Measurements from ENCODE around the gene VDR. TPM values are rescaled to one million over a fixed set of nuclear protein-coding genes. Genes with fewer than 3 reads are reported as not detected.

Gene VDR
- total and polyA plus RNA-seq, 8 donors: 1.1 to 32.1 (median 2.2) TPM

DNA sequence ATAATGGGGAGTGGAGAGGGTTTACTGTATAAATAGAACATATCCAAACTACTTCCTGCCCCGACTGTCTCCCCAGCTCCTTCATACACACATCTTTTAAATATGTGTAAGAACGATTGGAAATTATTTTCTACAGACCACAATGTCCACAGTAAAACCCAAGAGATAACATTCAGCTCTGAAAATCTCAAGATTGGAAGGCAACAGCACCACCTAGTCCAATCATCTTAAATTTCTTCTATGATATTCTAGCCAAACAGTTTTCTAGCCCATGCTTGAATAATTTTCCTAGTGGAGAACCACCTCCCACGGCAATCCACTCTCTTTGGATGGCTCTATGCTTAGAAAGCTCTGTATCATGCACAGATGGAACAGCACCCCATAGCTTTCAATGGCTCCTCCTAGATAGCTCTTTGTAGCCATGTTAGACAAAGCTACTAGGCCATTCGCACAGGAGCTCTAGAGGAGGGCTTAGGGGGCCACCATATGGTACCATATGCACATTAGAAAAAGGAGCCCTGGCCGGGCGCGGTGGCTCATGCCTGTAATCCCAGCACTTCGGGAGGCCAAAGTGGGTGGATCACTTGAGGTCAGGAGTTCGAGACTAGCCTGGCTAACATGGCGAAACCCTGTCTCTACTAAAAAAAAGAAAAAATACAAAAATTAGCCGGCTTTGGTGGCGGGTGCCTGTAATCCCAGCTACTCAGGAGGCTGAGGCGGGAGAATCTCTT is 18.1 kb downstream of the VDR start:
- DNase-seq: no peak
- Histone ChIP-seq H3K27ac (no peak overlapping the region), H3K9me3 (no peaks in the 10 kb centered on the region), H3K36me3 (no peaks in the 10 kb centered on the region), H3K4me1 (peaks cover 18 to 70% of the 10 kb centered on the region in 2 donors), H3K27me3 (no peaks in the 10 kb centered on the region), H3K4me3 (no peak overlapping the region)
- ATAC-seq: no peak
- intact Hi-C loops (cut with DNase I): no loop called here
- TF ChIP-seq, protein P1, sequence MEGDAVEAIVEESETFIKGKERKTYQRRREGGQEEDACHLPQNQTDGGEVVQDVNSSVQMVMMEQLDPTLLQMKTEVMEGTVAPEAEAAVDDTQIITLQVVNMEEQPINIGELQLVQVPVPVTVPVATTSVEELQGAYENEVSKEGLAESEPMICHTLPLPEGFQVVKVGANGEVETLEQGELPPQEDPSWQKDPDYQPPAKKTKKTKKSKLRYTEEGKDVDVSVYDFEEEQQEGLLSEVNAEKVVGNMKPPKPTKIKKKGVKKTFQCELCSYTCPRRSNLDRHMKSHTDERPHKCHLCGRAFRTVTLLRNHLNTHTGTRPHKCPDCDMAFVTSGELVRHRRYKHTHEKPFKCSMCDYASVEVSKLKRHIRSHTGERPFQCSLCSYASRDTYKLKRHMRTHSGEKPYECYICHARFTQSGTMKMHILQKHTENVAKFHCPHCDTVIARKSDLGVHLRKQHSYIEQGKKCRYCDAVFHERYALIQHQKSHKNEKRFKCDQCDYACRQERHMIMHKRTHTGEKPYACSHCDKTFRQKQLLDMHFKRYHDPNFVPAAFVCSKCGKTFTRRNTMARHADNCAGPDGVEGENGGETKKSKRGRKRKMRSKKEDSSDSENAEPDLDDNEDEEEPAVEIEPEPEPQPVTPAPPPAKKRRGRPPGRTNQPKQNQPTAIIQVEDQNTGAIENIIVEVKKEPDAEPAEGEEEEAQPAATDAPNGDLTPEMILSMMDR (IDR thresholded peaks at IDR 0.05): no peak

DNA sequence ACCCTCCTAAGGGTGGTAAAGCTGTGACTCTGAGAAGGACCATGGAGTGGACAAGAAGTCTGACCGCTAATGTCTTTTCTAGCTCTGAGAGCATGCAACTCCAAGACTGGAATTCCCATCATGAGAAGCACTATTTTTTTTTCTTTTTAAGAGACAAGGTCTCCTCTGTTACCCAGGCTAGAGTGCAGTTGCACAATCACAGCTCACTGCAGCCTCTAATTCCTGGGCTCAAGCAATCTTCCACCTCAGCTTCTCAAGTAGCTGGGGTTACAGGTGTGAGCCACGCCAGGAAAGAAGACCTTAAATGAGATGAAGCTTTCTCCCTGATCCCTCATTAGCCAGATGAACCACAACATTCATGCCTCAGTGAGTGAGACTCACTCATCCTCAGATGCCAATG is 19.2 kb downstream of the VDR start:
- Histone ChIP-seq H3K4me1 (peaks cover 18 to 68% of the 10 kb centered on the region in 2 donors), H3K36me3 (no peaks in the 10 kb centered on the region), H3K27me3 (no peaks in the 10 kb centered on the region), H3K27ac (no peak overlapping the region), H3K4me3 (no peak overlapping the region), H3K9me3 (no peaks in the 10 kb centered on the region)
- DNase-seq: no peak
- ATAC-seq: peak; percentile 18
- intact Hi-C loops (cut with DNase I): no loop called here
- TF ChIP-seq, protein P1 (IDR thresholded peaks at IDR 0.05): no peak

DNA sequence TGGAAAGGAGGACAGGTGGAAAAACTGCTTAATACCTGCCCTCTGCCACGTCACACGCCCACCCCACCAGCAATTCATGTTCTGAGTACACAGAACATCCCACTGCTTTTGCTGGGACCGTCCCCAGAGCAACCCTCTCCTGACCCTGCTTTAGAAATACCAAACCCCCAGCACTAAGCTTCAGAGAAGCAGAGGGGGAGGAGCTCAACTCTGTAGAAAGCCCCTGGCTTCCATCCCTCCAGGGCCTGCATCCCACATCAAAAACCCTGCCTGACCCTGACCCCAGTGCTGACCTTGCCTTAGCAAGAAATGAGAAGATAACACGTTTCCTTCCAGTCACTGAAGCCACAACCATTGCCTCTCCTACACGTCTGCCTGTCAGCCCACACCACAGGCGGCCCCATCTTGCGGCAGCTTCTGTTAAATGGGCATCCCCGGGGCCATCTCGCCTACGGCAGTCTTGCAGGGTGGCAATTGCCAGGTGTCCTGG is 19.7 kb downstream of the VDR start:
- Histone ChIP-seq H3K4me1 (peaks cover 18 to 67% of the 10 kb centered on the region in 2 donors), H3K9me3 (no peaks in the 10 kb centered on the region), H3K4me3 (no peak overlapping the region), H3K27ac (no peak overlapping the region), H3K27me3 (no peaks in the 10 kb centered on the region), H3K36me3 (no peaks in the 10 kb centered on the region)
- ATAC-seq (no peak), DNase-seq (no peak)
- intact Hi-C loops (cut with DNase I): no loop called here
- TF ChIP-seq, protein P1 (IDR thresholded peaks at IDR 0.05): no peak

DNA sequence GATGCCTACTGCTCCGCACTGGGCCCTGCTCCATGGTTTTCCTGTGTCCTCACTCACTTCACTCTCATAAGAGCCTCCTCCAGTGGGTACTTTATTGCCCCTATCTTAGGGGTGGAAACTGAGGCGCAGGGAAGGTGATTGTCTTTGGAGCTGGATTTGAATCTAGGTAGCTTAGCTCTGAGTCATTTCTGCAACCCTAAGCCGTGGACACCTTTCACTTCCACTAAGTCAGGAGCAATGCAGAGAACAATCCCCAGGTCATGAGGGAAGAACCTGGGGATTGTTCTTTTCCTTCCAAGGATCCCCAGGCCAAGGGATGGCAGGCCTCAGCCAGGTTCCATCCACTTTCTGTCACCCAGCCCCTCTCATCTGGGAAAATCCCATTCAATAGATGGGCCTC is 20.3 kb downstream of the VDR start:
- TF ChIP-seq, protein P1 (IDR thresholded peaks at IDR 0.05): no peak
- no peak overlapping the region for H3K4me3 ChIP-seq
- H3K4me1 ChIP-seq: peaks cover 18 to 61% of the 10 kb centered on the region in 2 donors
- no peak for ATAC-seq
- no peaks in the 10 kb centered on the region for H3K36me3 ChIP-seq
- H3K27ac ChIP-seq: no peak overlapping the region
- intact Hi-C loops (cut with DNase I): no loop called here
- H3K27me3 ChIP-seq: no peaks in the 10 kb centered on the region
- DNase-seq: no peak
- H3K9me3 ChIP-seq: no peaks in the 10 kb centered on the region

DNA sequence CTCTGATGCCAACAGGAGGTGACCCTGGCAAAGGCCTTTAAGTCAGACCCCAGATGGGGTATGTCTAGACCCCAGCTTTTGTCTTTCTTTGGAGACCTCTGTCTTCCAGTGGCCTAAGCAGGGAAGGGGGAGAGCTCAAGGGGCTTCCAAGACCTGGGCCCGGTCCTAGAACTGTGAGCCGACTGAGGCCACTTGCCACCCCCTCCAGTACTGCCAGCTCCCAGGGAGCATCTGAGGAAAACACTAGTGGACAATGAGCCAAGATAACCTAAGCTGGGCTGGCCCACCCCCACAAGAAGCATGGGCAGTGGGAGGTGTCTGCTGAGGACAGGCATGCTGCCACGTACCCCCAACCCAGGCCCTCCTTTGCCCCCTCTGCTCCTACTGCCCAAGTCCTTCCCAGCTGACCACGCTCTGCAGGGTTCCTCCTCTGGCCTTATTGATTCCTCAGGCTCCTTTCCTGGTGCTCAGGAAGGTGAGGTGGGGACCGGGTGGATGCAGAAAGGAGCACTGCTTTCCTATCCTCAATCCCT is 21.1 kb downstream of the VDR start:
- Histone ChIP-seq H3K4me3 (no peak overlapping the region), H3K36me3 (peaks cover 0 to 7% of the 10 kb centered on the region in 2 donors), H3K4me1 (peaks cover 18 to 54% of the 10 kb centered on the region in 2 donors), H3K27me3 (no peaks in the 10 kb centered on the region), H3K27ac (no peak overlapping the region), H3K9me3 (no peaks in the 10 kb centered on the region)
- intact Hi-C loops (cut with DNase I): no loop called here
- ATAC-seq: no peak
- TF ChIP-seq, protein P1 (IDR thresholded peaks at IDR 0.05): no peak
- DNase-seq: no peak

Measured in left lung (tissue), 10 donors.